CD14-positive monocyte (primary cell): ENCODE measurements around the gene ARMC10. TPM values are rescaled to one million over a fixed set of nuclear protein-coding genes. Genes with fewer than 3 reads are reported as not detected.

Source experiments
- DNase-seq, 3 donors: peaks; one replicate each; pipeline ENCODE4 v3.0.0-alpha.2; 2011 to 2022
- H2AFZ ChIP-seq: 2 replicates; pipeline ENCODE4 v1.6.0; 2012; ENCODE audit warnings: mild to moderate bottlenecking, low read depth, low read length, inconsistent platforms; ENCODE audit not compliant: insufficient read depth, poor library complexity, severe bottlenecking
- H3K27ac ChIP-seq, 2 donors: 1 replicate in 1 of 2; 2 replicates in 1 of 2; pipeline ENCODE4 v1.5.1; 2012 to 2013; ENCODE audit warnings: low read length in 2 of 2, control low read depth in 1 of 2, inconsistent platforms in 1 of 2, low read depth in 1 of 2, mild to moderate bottlenecking in 1 of 2
- H3K27me3 ChIP-seq, 2 donors: one replicate each; pipeline versions ENCODE4 v1.6.0 to v1.6.1; 2011 to 2013; ENCODE audit warnings: low read length in 2 of 2; ENCODE audit not compliant: control insufficient read depth in 2 of 2, insufficient read depth in 2 of 2
- H3K36me3 ChIP-seq, 2 donors: replicated peaks in 1 of 2; 1 replicate in 1 of 2; 2 replicates in 1 of 2; pipeline versions ENCODE4 v1.5.1 to v1.6.1; 2012 to 2013; ENCODE audit warnings: low read length in 2 of 2, control low read depth in 1 of 2, inconsistent platforms in 1 of 2, mild to moderate bottlenecking in 1 of 2; ENCODE audit not compliant: insufficient read depth in 2 of 2, control insufficient read depth in 1 of 2
- H3K4me1 ChIP-seq, 2 donors: 1 replicate in 1 of 2; 2 replicates in 1 of 2; pipeline versions ENCODE4 v1.5.1 to v1.6.1; 2012 to 2013; ENCODE audit warnings: low read length in 2 of 2, control low read depth in 1 of 2, inconsistent platforms in 1 of 2, mild to moderate bottlenecking in 1 of 2, moderate library complexity in 1 of 2; ENCODE audit not compliant: insufficient read depth in 2 of 2, control insufficient read depth in 1 of 2
- H3K4me2 ChIP-seq: replicated peaks from 2 replicates; pipeline ENCODE3; 2012; ENCODE audit warnings: low read length, moderate library complexity, mild to moderate bottlenecking; ENCODE audit not compliant: poor library complexity, severe bottlenecking; ENCODE audit errors: extremely low read depth
- H3K4me3 ChIP-seq, 3 experiments: fragments of 200-600 bp in 1 of 3; sonication (generic) in 1 of 3; replicated peaks in 1 of 3; 1 replicate in 2 of 3; 2 replicates in 1 of 3; pipeline ENCODE4 v1.5.1; 2011 to 2013; ENCODE audit warnings: low read length in 3 of 3, mild to moderate bottlenecking in 3 of 3, control low read depth in 2 of 3, low read depth in 2 of 3, inconsistent platforms in 1 of 3, moderate library complexity in 1 of 3
- H3K79me2 ChIP-seq: 2 replicates; pipeline ENCODE4 v1.6.0; 2012; ENCODE audit warnings: mild to moderate bottlenecking, control low read depth, inconsistent platforms, low read length, moderate library complexity; ENCODE audit not compliant: insufficient read depth
- H3K9ac ChIP-seq: 2 replicates; pipeline ENCODE4 v1.6.0; 2017; ENCODE audit warnings: low read length, mild to moderate bottlenecking; ENCODE audit not compliant: insufficient read depth, poor library complexity, severe bottlenecking
- H3K9me3 ChIP-seq, 2 donors: replicated peaks in 1 of 2; 1 replicate in 1 of 2; 2 replicates in 1 of 2; pipeline versions ENCODE4 v1.5.1 to v1.6.1; 2012 to 2013; ENCODE audit warnings: low read length in 2 of 2, control low read depth in 1 of 2; ENCODE audit not compliant: control insufficient read depth in 1 of 2, insufficient read depth in 1 of 2
- H4K20me1 ChIP-seq: 2 replicates; pipeline ENCODE4 v1.6.0; 2012; ENCODE audit warnings: mild to moderate bottlenecking, low read length, control low read depth, moderate library complexity; ENCODE audit not compliant: insufficient read depth
- H3K27ac Mint-ChIP-seq, 7 donors: one replicate each; pipeline ENCODE4 v1.8.0; 2020; ENCODE audit warnings: mild to moderate bottlenecking in 7 of 7, mixed read lengths in 7 of 7, moderate library complexity in 6 of 7, inconsistent platforms in 2 of 7
- H3K27me3 Mint-ChIP-seq, 3 donors: one replicate each; pipeline ENCODE4 v1.8.0; 2021 to 2022; ENCODE audit warnings: low read depth in 3 of 3, mild to moderate bottlenecking in 3 of 3, mixed read lengths in 3 of 3, moderate library complexity in 3 of 3, inconsistent platforms in 1 of 3
- H3K36me3 Mint-ChIP-seq, 2 donors: one replicate each; pipeline ENCODE4 v1.8.0; 2020; ENCODE audit warnings: mixed read lengths in 2 of 2, inconsistent platforms in 1 of 2, mild to moderate bottlenecking in 1 of 2
- H3K4me1 Mint-ChIP-seq: one replicate; pipeline ENCODE4 v1.8.0; 2020; ENCODE audit warnings: mild to moderate bottlenecking, mixed read lengths
- H3K4me3 Mint-ChIP-seq, 2 donors: one replicate each; pipeline ENCODE4 v1.8.0; 2020; ENCODE audit warnings: mild to moderate bottlenecking in 2 of 2, mixed read lengths in 2 of 2, moderate library complexity in 1 of 2
- H3K9me3 Mint-ChIP-seq, 7 donors: one replicate each; pipeline ENCODE4 v1.8.0; 2020 to 2022; ENCODE audit warnings: mixed read lengths in 7 of 7, mild to moderate bottlenecking in 6 of 7, moderate library complexity in 6 of 7, inconsistent platforms in 2 of 7
- WGBS: methylation state at CpG from one replicate; pipeline ENCODE4 v1.1.5; 2013; ENCODE audit warnings: missing lambda C conversion rate; ENCODE audit not compliant: insufficient coverage; 5-methylcytosine and 5-hydroxymethylcytosine counted together
- intact Hi-C, 2 donors: fragments of 100-400 bp; cut with micrococcal nuclease; formaldehyde crosslinking; loops; one replicate each; pipeline versions ENCODE4 v1.15.0 to v1.15.1; 2023
- polyA plus RNA-seq, 3 donors: library from polyadenylated mRNA; depleted of rRNA in 1 of 3; unstranded in 2 of 3; stranded (reverse) in 1 of 3; fragments of 300-500 nt in 2 of 3; fragments of >200 nt in 1 of 3; fragmentation: Illumina TruSeq in 2 of 3; gene quantifications; 1 replicate in 2 of 3; 2 replicates in 1 of 3; pipeline ENCODE4 v1.2.3, GENCODE V29; 2012 to 2021
- TF ChIP-seq, protein P1 (sequence below): fragments of 200-600 bp; IDR thresholded peaks from one replicate; pipeline ENCODE4 v1.8.0; 2022; ENCODE audit warnings: antibody characterized with exemption, mild to moderate bottlenecking

The ARMC10 gene
- polyA plus RNA-seq, 3 donors: 15.4 to 60.1 (median 55.1) TPM

DNA sequence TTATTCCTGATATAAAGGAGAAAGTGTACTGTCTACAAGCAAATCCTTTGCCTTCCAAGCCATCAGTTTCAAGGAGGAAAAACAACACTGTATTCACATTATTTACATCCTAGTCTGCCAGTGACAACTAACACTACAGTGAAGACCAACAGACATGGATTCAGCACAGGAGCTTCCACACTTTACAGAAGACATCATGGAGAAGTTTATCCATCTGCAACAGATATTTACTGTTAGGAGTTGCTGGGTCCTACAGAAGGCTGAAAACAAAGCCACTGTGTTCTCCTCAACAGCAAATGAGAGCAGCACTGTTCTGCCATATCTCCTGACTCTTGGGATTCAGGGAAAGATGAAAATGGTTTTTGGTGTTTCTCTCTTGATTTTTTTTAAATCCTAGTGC is 42.1 kb downstream of the ARMC10 start:
- H2AFZ ChIP-seq: no peak overlapping the region
- no peaks in the 10 kb centered on the region for H3K4me1 ChIP-seq
- Mint-ChIP-seq H3K27me3 (no peaks in the 10 kb centered on the region), H3K27ac (no peak overlapping the region), H3K9me3 (peaks cover 0 to 3% (median 0%) of the 10 kb centered on the region in 7 donors), H3K36me3 (peaks cover 36 to 48% of the 10 kb centered on the region in 2 donors), H3K4me1 (no peaks in the 10 kb centered on the region), H3K4me3 (no peak overlapping the region)
- no peak overlapping the region for H3K4me3 ChIP-seq
- no peak for DNase-seq
- TF ChIP-seq, protein P1, sequence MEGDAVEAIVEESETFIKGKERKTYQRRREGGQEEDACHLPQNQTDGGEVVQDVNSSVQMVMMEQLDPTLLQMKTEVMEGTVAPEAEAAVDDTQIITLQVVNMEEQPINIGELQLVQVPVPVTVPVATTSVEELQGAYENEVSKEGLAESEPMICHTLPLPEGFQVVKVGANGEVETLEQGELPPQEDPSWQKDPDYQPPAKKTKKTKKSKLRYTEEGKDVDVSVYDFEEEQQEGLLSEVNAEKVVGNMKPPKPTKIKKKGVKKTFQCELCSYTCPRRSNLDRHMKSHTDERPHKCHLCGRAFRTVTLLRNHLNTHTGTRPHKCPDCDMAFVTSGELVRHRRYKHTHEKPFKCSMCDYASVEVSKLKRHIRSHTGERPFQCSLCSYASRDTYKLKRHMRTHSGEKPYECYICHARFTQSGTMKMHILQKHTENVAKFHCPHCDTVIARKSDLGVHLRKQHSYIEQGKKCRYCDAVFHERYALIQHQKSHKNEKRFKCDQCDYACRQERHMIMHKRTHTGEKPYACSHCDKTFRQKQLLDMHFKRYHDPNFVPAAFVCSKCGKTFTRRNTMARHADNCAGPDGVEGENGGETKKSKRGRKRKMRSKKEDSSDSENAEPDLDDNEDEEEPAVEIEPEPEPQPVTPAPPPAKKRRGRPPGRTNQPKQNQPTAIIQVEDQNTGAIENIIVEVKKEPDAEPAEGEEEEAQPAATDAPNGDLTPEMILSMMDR: no peak
- no peaks in the 10 kb centered on the region for H4K20me1 ChIP-seq
- no peak overlapping the region for H3K9ac ChIP-seq
- intact Hi-C loops: no loop called here
- no peak overlapping the region for H3K4me2 ChIP-seq
- no peaks in the 10 kb centered on the region for H3K9me3 ChIP-seq
- H3K79me2 ChIP-seq: no peaks in the 10 kb centered on the region
- no peak overlapping the region for H3K27ac ChIP-seq
- no peaks in the 10 kb centered on the region for H3K27me3 ChIP-seq
- peaks cover 27 to 61% of the 10 kb centered on the region in 2 donors for H3K36me3 ChIP-seq

DNA sequence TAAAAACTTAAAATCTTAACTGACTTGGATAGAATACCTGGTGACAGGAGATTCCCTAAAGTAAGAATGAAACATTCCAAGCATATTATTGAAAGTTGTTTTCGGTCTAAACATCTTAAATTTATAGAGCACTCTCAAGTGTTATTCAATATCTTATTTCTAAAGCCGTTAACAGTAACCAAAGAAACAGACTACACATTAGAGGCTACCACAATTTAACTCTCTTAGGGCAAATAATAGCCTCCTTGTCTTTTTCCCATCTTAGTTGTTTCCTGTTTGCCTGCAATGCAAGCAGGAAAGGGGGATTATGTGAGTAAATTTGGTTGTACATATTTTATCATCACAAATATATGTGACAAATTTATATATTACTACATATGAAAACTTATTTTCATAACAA is 42.5 kb downstream of the ARMC10 start:
- Histone ChIP-seq H3K4me2 (no peak overlapping the region), H3K9me3 (no peaks in the 10 kb centered on the region), H2AFZ (no peak overlapping the region), H3K4me1 (no peaks in the 10 kb centered on the region), H3K27me3 (no peaks in the 10 kb centered on the region), H3K27ac (no peak overlapping the region), H4K20me1 (no peaks in the 10 kb centered on the region), H3K9ac (no peak overlapping the region), H3K79me2 (no peaks in the 10 kb centered on the region), H3K4me3 (no peak overlapping the region), H3K36me3 (peaks cover 28 to 66% of the 10 kb centered on the region in 2 donors)
- Mint-ChIP-seq H3K4me1 (no peaks in the 10 kb centered on the region), H3K4me3 (no peak overlapping the region), H3K27ac (no peak overlapping the region), H3K36me3 (peaks cover 38 to 51% of the 10 kb centered on the region in 2 donors), H3K27me3 (no peaks in the 10 kb centered on the region), H3K9me3 (peaks cover 0 to 3% (median 0%) of the 10 kb centered on the region in 7 donors)
- intact Hi-C loops: no loop called here
- DNase-seq: no peak
- TF ChIP-seq, protein P1: no peak
- no CpG with 5 or more reads among the region's 2 CpGs for WGBS
